Heart left ventricle (tissue), 16 donors: ENCODE results near the gene GALK1. TPM values are rescaled to one million over a fixed set of nuclear protein-coding genes. Genes with fewer than 3 reads are reported as not detected.
A peak's percentile ranks its signal among the peaks of the same experiment; 100 is the strongest.

Experiments used
- ATAC-seq, 4 donors: fragments of 200-7000 bp; cut with Tn5 transposase; one replicate each; pipeline ENCODE4 v1.9.1; 2020 to 2022; ENCODE audit warnings: moderate library complexity in 4 of 4, mild to moderate bottlenecking in 3 of 4, moderate number of reproducible peaks in 1 of 4
- DNase-seq, 5 donors: peaks; one replicate each; pipeline ENCODE4 v3.0.0-alpha.2; 2020
- H3K27ac ChIP-seq, 12 donors: fragments of 200-600 bp; sonication (generic) in 4 of 12; one replicate each; pipeline versions ENCODE4 v1.5.0 to v1.8.0; 2016 to 2022; ENCODE audit warnings: mild to moderate bottlenecking in 2 of 12
- H3K27me3 ChIP-seq, 9 donors: fragments of 200-600 bp; sonication (generic) in 2 of 9; one replicate each; pipeline versions ENCODE4 v1.5.1 to v1.8.0; 2016 to 2022; ENCODE audit warnings: mild to moderate bottlenecking in 3 of 9
- H3K36me3 ChIP-seq, 9 donors: fragments of 200-600 bp; sonication (generic) in 2 of 9; one replicate each; pipeline versions ENCODE4 v1.5.0 to v1.8.0; 2018 to 2022; ENCODE audit warnings: mild to moderate bottlenecking in 2 of 9
- H3K4me1 ChIP-seq, 12 donors: fragments of 200-600 bp; sonication (generic) in 4 of 12; one replicate each; pipeline versions ENCODE4 v1.5.0 to v1.8.0; 2016 to 2022; ENCODE audit warnings: mild to moderate bottlenecking in 3 of 12
- H3K4me3 ChIP-seq, 12 donors: fragments of 200-600 bp; sonication (generic) in 4 of 12; one replicate each; pipeline versions ENCODE4 v1.5.0 to v1.8.0; 2017 to 2022; ENCODE audit warnings: mild to moderate bottlenecking in 9 of 12, moderate library complexity in 4 of 12
- H3K9me3 ChIP-seq, 12 donors: fragments of 200-600 bp; sonication (generic) in 4 of 12; one replicate each; pipeline versions ENCODE4 v1.5.0 to v1.8.0; 2016 to 2022; ENCODE audit warnings: mild to moderate bottlenecking in 1 of 12
- CTCF ChIP-seq, 12 donors: fragments of 200-600 bp; sonication (generic) in 4 of 12; IDR thresholded peaks; one replicate each; pipeline versions ENCODE4 v1.5.0 to v1.8.0; 2018 to 2022; ENCODE audit warnings: antibody characterized with exemption in 12 of 12, mild to moderate bottlenecking in 5 of 12
- POLR2A ChIP-seq, 2 donors: fragments of 450-650 bp; IDR thresholded peaks; one replicate each; pipeline ENCODE4 v1.6.1; 2017; ENCODE audit warnings: antibody characterized with exemption in 2 of 2, mild to moderate bottlenecking in 2 of 2, moderate library complexity in 2 of 2
- WGBS, 4 donors: extraction: QIAGEN DNeasy Blood & Tissue Kit in 2 of 4; methylation state at CpG; one replicate each; pipeline versions ENCODE4 v1.1.5 to v1.1.7; 2013 to 2018; 5-methylcytosine and 5-hydroxymethylcytosine counted together
- intact Hi-C, 10 donors: fragments of 100-400 bp; cut with DNase I; formaldehyde crosslinking; loops; one replicate each; pipeline versions ENCODE4 v1.11.1 to v1.14.2; 2022
- polyA plus RNA-seq, 2 donors: library from polyadenylated mRNA; stranded (reverse); fragments of 200-250 nt; gene quantifications; one replicate each; pipeline ENCODE4 v1.2.3, GENCODE V29; 2013
- total RNA-seq, 9 donors: library from RNA; depleted of rRNA in 2 of 9; stranded (reverse); fragments of >200 nt in 2 of 9; fragmentation: NEBNext Ultra II Directional in 3 of 9; extraction: Animal tissue kit (Norgen Biotek cat#: 25700) in 3 of 9; gene quantifications; one replicate each; pipeline versions ENCODE4 v1.1.0 to v1.2.4, GENCODE V29; 2016 to 2023
- donor health status: ischemic (EF 13 %, LVEDD 7.1; RV severe dilation, severe dysfunction).
- donor health status: healthy with polysubstance abuse.
- donor health status: DM: no; HTN: yes; CAD: no.
- donor health status: DM: no; HTN: no; CAD: no.
- donor health status: ischemic (EF 25% LVEDD 6.9; RV normal size, moderate dysfunction).
- donor health status: ischemic (EF 25% LVEDD 5.7; RV mildly dilated, moderate dysfunction).
- donor health status: healthy.
- donor health status: DM: yes; HTN: yes; CAD: no.
- donor health status: ischemic (EF 35%, LVEDD 5.7; RV mildly dilated, moderate dysfunction).
- donor health status: nonischemic (EF 11% LVEDD 7.7; RV severe dilation, severe dysfunction).
- donor health status: DM: yes; HTN: yes; CAD: no.
- donor health status: PGD.
- donor health status: ischemic (EF 29% LVEDD 5.4; RV normal size, mild dysfunction).
- donor health status: nonischemic (EF 23%, LVEDD 6.1; RV moderate dilation, normal function).

The GALK1 gene
- total and polyA plus RNA-seq, 11 donors = 9.6 to 31.2 (median 20.1) TPM

GRCh38 chr17:75723171-75723930 is 41.6 kb downstream of the GALK1 start:
- TF ChIP-seq CTCF (IDR thresholded peaks at IDR 0.05) (no peak), POLR2A (IDR thresholded peaks at IDR 0.05) (peak in 1 of 2 donors; percentile 15)
- H3K27me3 ChIP-seq = peaks cover 0 to 32% (median 14%) of the 10 kb centered on the region in 9 donors
- WGBS, 4 donors = 70 to 74% (median 71%) methylated on average over 12 to 18 of the region's 18 CpGs
- peak overlapping the region in 10 of 12 donors; percentile 11 to 82 (median 44) for H3K27ac ChIP-seq
- DNase-seq = peak in 1 of 5 donors; percentile 73
- peaks cover 0 to 3% (median 0%) of the 10 kb centered on the region in 9 donors for H3K36me3 ChIP-seq
- peaks cover 0 to 26% (median 12%) of the 10 kb centered on the region in 12 donors for H3K4me1 ChIP-seq
- intact Hi-C loops = no loop called here
- H3K9me3 ChIP-seq = no peaks in the 10 kb centered on the region
- peak in 3 of 4 donors; percentile 53 to 74 (median 63) for ATAC-seq
- H3K4me3 ChIP-seq = peak overlapping the region in 4 of 12 donors; percentile 17 to 60 (median 25)

- no peak for TF ChIP-seq POLR2A (IDR thresholded peaks at IDR 0.05)
- TF ChIP-seq CTCF (IDR thresholded peaks at IDR 0.05) = no peak
- no peaks in the 10 kb centered on the region for H3K9me3 ChIP-seq
- ATAC-seq = no peak
- peak overlapping the region in 10 of 12 donors; percentile 44 to 82 (median 70) for H3K27ac ChIP-seq
- intact Hi-C loops = no loop called here
- peaks cover 0 to 3% (median 0%) of the 10 kb centered on the region in 9 donors for H3K36me3 ChIP-seq
- no peak for DNase-seq
- H3K27me3 ChIP-seq = peaks cover 0 to 32% (median 14%) of the 10 kb centered on the region in 9 donors
- peaks cover 0 to 26% (median 12%) of the 10 kb centered on the region in 12 donors for H3K4me1 ChIP-seq
- peak overlapping the region in 7 of 12 donors; percentile 46 to 60 (median 55) for H3K4me3 ChIP-seq
- 85 to 98% (median 94%) methylated on average over 9 of the region's 9 CpGs for WGBS, 4 donors
These were observed 42.4 kb downstream of the GALK1 start for GRCh38 chr17:75722542-75723095.

GRCh38 chr17:75722076-75722475 is 42.9 kb downstream of the GALK1 start:
- H3K27me3 ChIP-seq = peaks cover 0 to 32% (median 14%) of the 10 kb centered on the region in 9 donors
- no peaks in the 10 kb centered on the region for H3K9me3 ChIP-seq
- no peaks in the 10 kb centered on the region for H3K36me3 ChIP-seq
- intact Hi-C loops = no loop called here
- no peak for TF ChIP-seq CTCF (IDR thresholded peaks at IDR 0.05)
- no peak for TF ChIP-seq POLR2A (IDR thresholded peaks at IDR 0.05)
- H3K4me3 ChIP-seq = peak overlapping the region in 10 of 12 donors; percentile 39 to 60 (median 54)
- H3K27ac ChIP-seq = peak overlapping the region; percentile 20 to 82 (median 66)
- ATAC-seq (peak in 2 of 4 donors; percentile 26 to 45), DNase-seq (no peak)
- H3K4me1 ChIP-seq = peaks cover 0 to 26% (median 12%) of the 10 kb centered on the region in 12 donors
- 72 to 88% (median 84%) methylated on average over 5 of the region's 5 CpGs for WGBS, 4 donors

GRCh38 chr17:75721463-75722011 is 43.5 kb downstream of the GALK1 start:
- 25 to 64% (median 31%) methylated on average over 4 to 33 of the region's 33 CpGs for WGBS, 4 donors
- Histone ChIP-seq H3K36me3 (no peaks in the 10 kb centered on the region), H3K27me3 (peaks cover 0 to 32% (median 14%) of the 10 kb centered on the region in 9 donors), H3K9me3 (no peaks in the 10 kb centered on the region), H3K4me1 (peaks cover 0 to 26% (median 12%) of the 10 kb centered on the region in 12 donors), H3K4me3 (peak overlapping the region; percentile 33 to 60 (median 52)), H3K27ac (peak overlapping the region; percentile 20 to 82 (median 66))
- ATAC-seq (no peak), DNase-seq (peak in 1 of 5 donors; percentile 23)
- TF ChIP-seq CTCF (IDR thresholded peaks at IDR 0.05) (no peak), POLR2A (IDR thresholded peaks at IDR 0.05) (no peak)
- intact Hi-C loops = no loop called here
